Heart left ventricle (tissue), 13 donors: ENCODE data around the gene MRC2.

Source experiments
- CTCF ChIP-seq, 12 donors: fragments of 200-600 bp; sonication (generic) in 4 of 12; IDR thresholded peaks; one replicate each; pipeline versions ENCODE4 v1.5.0 to v1.8.0; 2018 to 2022; ENCODE audit warnings: antibody characterized with exemption in 12 of 12, mild to moderate bottlenecking in 5 of 12
- POLR2A ChIP-seq, 2 donors: fragments of 450-650 bp; IDR thresholded peaks; one replicate each; pipeline ENCODE4 v1.6.1; 2017; ENCODE audit warnings: antibody characterized with exemption in 2 of 2, mild to moderate bottlenecking in 2 of 2, moderate library complexity in 2 of 2
- donor health status: ischemic (EF 13 %, LVEDD 7.1; RV severe dilation, severe dysfunction).
- donor health status: DM: no; HTN: yes; CAD: no.
- donor health status: DM: no; HTN: no; CAD: no.
- donor health status: ischemic (EF 25% LVEDD 6.9; RV normal size, moderate dysfunction).
- donor health status: ischemic (EF 25% LVEDD 5.7; RV mildly dilated, moderate dysfunction).
- donor health status: ischemic (EF 35%, LVEDD 5.7; RV mildly dilated, moderate dysfunction).
- donor health status: nonischemic (EF 11% LVEDD 7.7; RV severe dilation, severe dysfunction).
- donor health status: DM: yes; HTN: yes; CAD: no.
- donor health status: PGD.
- donor health status: ischemic (EF 29% LVEDD 5.4; RV normal size, mild dysfunction).
- donor health status: nonischemic (EF 23%, LVEDD 6.1; RV moderate dilation, normal function).

GRCh38 chr17:62676952-62677596 lies 49.6 kb downstream of the MRC2 start:
- TF ChIP-seq CTCF (IDR thresholded peaks at IDR 0.05) = no peak
- no peak for TF ChIP-seq POLR2A (IDR thresholded peaks at IDR 0.05)
